Measurements from ENCODE around the gene CHP1. TPM values are rescaled to one million over a fixed set of nuclear protein-coding genes. Genes with fewer than 3 reads are reported as not detected.

CHP1 gene
- polyA plus RNA-seq, 1 of the 3 experiments (the other 2 are of a cell fraction) = 30.5 TPM

GRCh38 chr15:41276831-41277230, 45.8 kb downstream of the CHP1 start (continued):
- TF ChIP-seq, protein P1, sequence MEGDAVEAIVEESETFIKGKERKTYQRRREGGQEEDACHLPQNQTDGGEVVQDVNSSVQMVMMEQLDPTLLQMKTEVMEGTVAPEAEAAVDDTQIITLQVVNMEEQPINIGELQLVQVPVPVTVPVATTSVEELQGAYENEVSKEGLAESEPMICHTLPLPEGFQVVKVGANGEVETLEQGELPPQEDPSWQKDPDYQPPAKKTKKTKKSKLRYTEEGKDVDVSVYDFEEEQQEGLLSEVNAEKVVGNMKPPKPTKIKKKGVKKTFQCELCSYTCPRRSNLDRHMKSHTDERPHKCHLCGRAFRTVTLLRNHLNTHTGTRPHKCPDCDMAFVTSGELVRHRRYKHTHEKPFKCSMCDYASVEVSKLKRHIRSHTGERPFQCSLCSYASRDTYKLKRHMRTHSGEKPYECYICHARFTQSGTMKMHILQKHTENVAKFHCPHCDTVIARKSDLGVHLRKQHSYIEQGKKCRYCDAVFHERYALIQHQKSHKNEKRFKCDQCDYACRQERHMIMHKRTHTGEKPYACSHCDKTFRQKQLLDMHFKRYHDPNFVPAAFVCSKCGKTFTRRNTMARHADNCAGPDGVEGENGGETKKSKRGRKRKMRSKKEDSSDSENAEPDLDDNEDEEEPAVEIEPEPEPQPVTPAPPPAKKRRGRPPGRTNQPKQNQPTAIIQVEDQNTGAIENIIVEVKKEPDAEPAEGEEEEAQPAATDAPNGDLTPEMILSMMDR (IDR thresholded peaks at IDR 0.05) = no peak
- TF ChIP-seq CHD2 (IDR thresholded peaks at IDR 0.05; ENCODE audit: low read length, partially characterized antibody) (no peak), GATA2 (CRISPR knock-in tag; IDR thresholded peaks at IDR 0.05) (no peak), EZH2phosphoT487 (IDR thresholded peaks at IDR 0.05; ENCODE audit: borderline replicate concordance, low read depth) (no peak), MXI1 (IDR thresholded peaks at IDR 0.05; ENCODE audit: low read depth, low read length) (no peak)

- TF ChIP-seq SIN3A (IDR thresholded peaks at IDR 0.05; ENCODE audit: borderline replicate concordance, low read depth, low read length) = no peak
- TF ChIP-seq EZH2phosphoT487 (IDR thresholded peaks at IDR 0.05; ENCODE audit: borderline replicate concordance, low read depth) = no peak
- TF ChIP-seq, protein P2, sequence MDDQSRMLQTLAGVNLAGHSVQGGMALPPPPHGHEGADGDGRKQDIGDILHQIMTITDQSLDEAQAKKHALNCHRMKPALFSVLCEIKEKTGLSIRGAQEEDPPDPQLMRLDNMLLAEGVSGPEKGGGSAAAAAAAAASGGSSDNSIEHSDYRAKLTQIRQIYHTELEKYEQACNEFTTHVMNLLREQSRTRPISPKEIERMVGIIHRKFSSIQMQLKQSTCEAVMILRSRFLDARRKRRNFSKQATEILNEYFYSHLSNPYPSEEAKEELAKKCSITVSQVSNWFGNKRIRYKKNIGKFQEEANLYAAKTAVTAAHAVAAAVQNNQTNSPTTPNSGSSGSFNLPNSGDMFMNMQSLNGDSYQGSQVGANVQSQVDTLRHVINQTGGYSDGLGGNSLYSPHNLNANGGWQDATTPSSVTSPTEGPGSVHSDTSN (IDR thresholded peaks at IDR 0.05) = no peak
- no peak for TF ChIP-seq MEF2A (IDR thresholded peaks at IDR 0.05; ENCODE audit: borderline replicate concordance, low read depth)
- no peak for TF ChIP-seq MXI1 (IDR thresholded peaks at IDR 0.05; ENCODE audit: low read depth, low read length)
- no peak for TF ChIP-seq GABPA (IDR thresholded peaks at IDR 0.05; ENCODE audit: low read depth)
- TF ChIP-seq, protein P3, sequence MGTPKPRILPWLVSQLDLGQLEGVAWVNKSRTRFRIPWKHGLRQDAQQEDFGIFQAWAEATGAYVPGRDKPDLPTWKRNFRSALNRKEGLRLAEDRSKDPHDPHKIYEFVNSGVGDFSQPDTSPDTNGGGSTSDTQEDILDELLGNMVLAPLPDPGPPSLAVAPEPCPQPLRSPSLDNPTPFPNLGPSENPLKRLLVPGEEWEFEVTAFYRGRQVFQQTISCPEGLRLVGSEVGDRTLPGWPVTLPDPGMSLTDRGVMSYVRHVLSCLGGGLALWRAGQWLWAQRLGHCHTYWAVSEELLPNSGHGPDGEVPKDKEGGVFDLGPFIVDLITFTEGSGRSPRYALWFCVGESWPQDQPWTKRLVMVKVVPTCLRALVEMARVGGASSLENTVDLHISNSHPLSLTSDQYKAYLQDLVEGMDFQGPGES (IDR thresholded peaks at IDR 0.05; ENCODE audit: low read depth, low read length) = no peak
- TF ChIP-seq ZBTB33 (IDR thresholded peaks at IDR 0.05; ENCODE audit: borderline replicate concordance, low read depth) = no peak
- no peak for TF ChIP-seq FOXM1 (IDR thresholded peaks at IDR 0.05; ENCODE audit: low read depth)
- TF ChIP-seq RXRA (IDR thresholded peaks at IDR 0.05; ENCODE audit: borderline replicate concordance, low read depth) = no peak
- TF ChIP-seq, protein P4, sequence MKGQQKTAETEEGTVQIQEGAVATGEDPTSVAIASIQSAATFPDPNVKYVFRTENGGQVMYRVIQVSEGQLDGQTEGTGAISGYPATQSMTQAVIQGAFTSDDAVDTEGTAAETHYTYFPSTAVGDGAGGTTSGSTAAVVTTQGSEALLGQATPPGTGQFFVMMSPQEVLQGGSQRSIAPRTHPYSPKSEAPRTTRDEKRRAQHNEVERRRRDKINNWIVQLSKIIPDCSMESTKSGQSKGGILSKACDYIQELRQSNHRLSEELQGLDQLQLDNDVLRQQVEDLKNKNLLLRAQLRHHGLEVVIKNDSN (IDR thresholded peaks at IDR 0.05; ENCODE audit: borderline replicate concordance, low read depth) = no peak
- TF ChIP-seq JUND (IDR thresholded peaks at IDR 0.05) = no peak
- TF ChIP-seq TEAD4 (IDR thresholded peaks at IDR 0.05; ENCODE audit: borderline replicate concordance, insufficient read depth) = no peak
- no peak for TF ChIP-seq NFIC (IDR thresholded peaks at IDR 0.05; ENCODE audit: borderline replicate concordance)
- no peak for TF ChIP-seq RAD21 (IDR thresholded peaks at IDR 0.05; ENCODE audit: low read length)
- no peak overlapping the region for H3K27ac ChIP-seq (ENCODE audit: low read depth in 2 of 2, low read length in 1 of 2)
- H3K79me2 ChIP-seq (ENCODE audit: insufficient read depth) = no peaks in the 10 kb centered on the region
- ChIA-PET POLR2A (no interaction called here), CTCF (interaction anchor here (1.1 kb wide), 1 partner anchor 9 kb away, joined by 3 read pairs; no protein-coding TSS in a partner anchor)
- peaks cover 21% of the 10 kb centered on the region for H3F3A ChIP-seq (replicated peaks; ENCODE audit: insufficient read depth)
- DNase-seq = no peak
- H4K20me1 ChIP-seq (ENCODE audit: insufficient read depth) = no peaks in the 10 kb centered on the region
- no peak overlapping the region for H3K4me3 ChIP-seq (ENCODE audit: low read depth in 2 of 2, low read length in 1 of 2)
- H3K4me1 ChIP-seq (ENCODE audit: control insufficient read depth in 1 of 2, insufficient read depth in 2 of 2, low read depth in 1 of 2, low read length in 1 of 2) = peaks cover 0 to 5% of the 10 kb centered on the region in 2 experiments; a peak in 1 of 4 replicates
- no peak overlapping the region for H3K9ac ChIP-seq
- no peak overlapping the region for H2AFZ ChIP-seq (ENCODE audit: low read depth)
- no peaks in the 10 kb centered on the region for H3K27me3 ChIP-seq (ENCODE audit: insufficient read depth)
- H3K9me2 ChIP-seq = no peaks in the 10 kb centered on the region
- no peaks in the 10 kb centered on the region for H3K9me3 ChIP-seq
- no peak overlapping the region for H3K4me2 ChIP-seq
- peaks cover 10 to 19% of the 10 kb centered on the region in 2 experiments for H3K36me3 ChIP-seq (replicated peaks in 1 of 2; ENCODE audit: control insufficient read depth in 1 of 2, insufficient read depth in 2 of 2, low read length in 1 of 2)
- 82% methylated on average over 3 of the region's 3 CpGs for WGBS (ENCODE audit: low lambda C conversion rate)
These were observed 47.3 kb downstream of the CHP1 start for GRCh38 chr15:41278319-41278718.

Measured in SK-N-SH (cell line).